CD4-positive, alpha-beta T cell treated with Interleukin-6 at 100 ng/mL for 8 hours (primary cell): ENCODE measurements around the gene BCL11A.

ENCODE experiments used
- DNase-seq: peaks from one replicate; pipeline ENCODE4 v3.0.0-alpha.2; 2020; ENCODE audit warnings: mixed read lengths, low spot score

The BCL11A gene

GRCh38 chr2:60485055-60485454 lies 68.4 kb downstream of the BCL11A start:
- no peak for DNase-seq

- DNase-seq = no peak
Observed at GRCh38 chr2:60484133-60484645, 69.3 kb downstream of the BCL11A start.

- DNase-seq = no peak
Observed at GRCh38 chr2:60483401-60483800, 70.1 kb downstream of the BCL11A start.

- no peak for DNase-seq
Observed at GRCh38 chr2:60482222-60482621, 71.2 kb downstream of the BCL11A start.

GRCh38 chr2:60481257-60481656 lies 72.2 kb downstream of the BCL11A start:
- DNase-seq = no peak

GRCh38 chr2:60480089-60480773 lies 73.2 kb downstream of the BCL11A start:
- DNase-seq = no peak

GRCh38 chr2:60479226-60480088 lies 74.0 kb downstream of the BCL11A start:
- DNase-seq = no peak

GRCh38 chr2:60478660-60479059 lies 74.8 kb downstream of the BCL11A start:
- DNase-seq = no peak

- no peak for DNase-seq
Observed at GRCh38 chr2:60476206-60476954, 77.1 kb downstream of the BCL11A start.

GRCh38 chr2:60475123-60475830 lies 78.2 kb downstream of the BCL11A start:
- no peak for DNase-seq

GRCh38 chr2:60474301-60474700 lies 79.2 kb downstream of the BCL11A start:
- no peak for DNase-seq

GRCh38 chr2:60473546-60473945 lies 79.9 kb downstream of the BCL11A start:
- no peak for DNase-seq

- DNase-seq = no peak
Observed at GRCh38 chr2:60472663-60473289, 80.7 kb downstream of the BCL11A start.

GRCh38 chr2:60472041-60472440 lies 81.4 kb downstream of the BCL11A start:
- DNase-seq = no peak

GRCh38 chr2:60470340-60470739 lies 83.1 kb downstream of the BCL11A start:
- DNase-seq = no peak

- DNase-seq = no peak
Observed at GRCh38 chr2:60469536-60470317, 83.7 kb downstream of the BCL11A start.

GRCh38 chr2:60468382-60469085 lies 84.9 kb downstream of the BCL11A start:
- no peak for DNase-seq

GRCh38 chr2:60466161-60466702 lies 87.2 kb downstream of the BCL11A start:
- DNase-seq = no peak

- DNase-seq = no peak
Observed at GRCh38 chr2:60465736-60466135, 87.7 kb downstream of the BCL11A start.

- DNase-seq = no peak
Observed at GRCh38 chr2:60463249-60463648, 90.2 kb downstream of the BCL11A start.
